GM19043 (cell line): ENCODE results near the gene ADAMTS7.
"Not testable (repeated sequence)": the region's sequence is repeated elsewhere in the genome, so short reads cannot be mapped to it uniquely, and the experiment has no call there.

ENCODE experiments used
- ATAC-seq: cut with Tn5 transposase; IDR thresholded peaks from one replicate; pipeline ENCODE4 v1.9.1; 2021; ENCODE audit warnings: low read depth; ENCODE audit not compliant: unreplicated experiment

Gene ADAMTS7

GRCh38 chr15:78767331-78767951 lies 43.8 kb downstream of the ADAMTS7 start:
- ATAC-seq: no peak

- not testable (repeated sequence) for ATAC-seq
These were observed 44.6 kb downstream of the ADAMTS7 start for GRCh38 chr15:78766641-78767071.

GRCh38 chr15:78766041-78766440 lies 45.2 kb downstream of the ADAMTS7 start:
- no peak for ATAC-seq

- not testable (repeated sequence) for ATAC-seq
These were observed 46.0 kb downstream of the ADAMTS7 start for GRCh38 chr15:78765154-78765860.

- ATAC-seq: not testable (repeated sequence)
These were observed 46.7 kb downstream of the ADAMTS7 start for GRCh38 chr15:78764340-78765153.

- ATAC-seq: no peak
These were observed 47.4 kb downstream of the ADAMTS7 start for GRCh38 chr15:78763796-78764241.

- no peak for ATAC-seq
These were observed 48.1 kb downstream of the ADAMTS7 start for GRCh38 chr15:78762985-78763795.

- not testable (repeated sequence) for ATAC-seq
These were observed 48.8 kb downstream of the ADAMTS7 start for GRCh38 chr15:78762386-78762961.

- no peak for ATAC-seq
These were observed 49.3 kb downstream of the ADAMTS7 start for GRCh38 chr15:78761891-78762385.

- ATAC-seq: peak; percentile 36
These were observed 49.8 kb downstream of the ADAMTS7 start for GRCh38 chr15:78761475-78761874.

- ATAC-seq: no peak
These were observed 50.2 kb downstream of the ADAMTS7 start for GRCh38 chr15:78761020-78761419.

GRCh38 chr15:78760091-78760882 lies 51.0 kb downstream of the ADAMTS7 start:
- ATAC-seq: not testable (repeated sequence)

- not testable (repeated sequence) for ATAC-seq
These were observed 51.8 kb downstream of the ADAMTS7 start for GRCh38 chr15:78759361-78759998.

- not testable (repeated sequence) for ATAC-seq
These were observed 52.6 kb downstream of the ADAMTS7 start for GRCh38 chr15:78758486-78759200.

GRCh38 chr15:78758084-78758483 lies 53.2 kb downstream of the ADAMTS7 start:
- not testable (repeated sequence) for ATAC-seq

GRCh38 chr15:78757636-78757905 lies 53.7 kb downstream of the ADAMTS7 start:
- no peak for ATAC-seq

- ATAC-seq: peak; percentile 52
These were observed 54.3 kb downstream of the ADAMTS7 start for GRCh38 chr15:78756781-78757635.
